Measurements from ENCODE around the gene TNNI2.
A peak's percentile ranks its signal among the peaks of the same experiment; 100 is the strongest.

The TNNI2 gene

GRCh38 chr11:1834779-1835670 lies 3.8 kb upstream of the TNNI2 start, which contains the start of gene SYT8:
Gene SYT8 (plus strand): TSS chr11:1834990. CDS start chr11:1835106, 116 bp downstream.
- no peak for DNase-seq (ENCODE audit: low read depth)

- no peak for DNase-seq (ENCODE audit: low read depth)
Observed at GRCh38 chr11:1835671-1836010, 3.1 kb upstream of the TNNI2 start.

GRCh38 chr11:1836011-1836945 lies 2.5 kb upstream of the TNNI2 start:
- DNase-seq (ENCODE audit: low read depth) = no peak

- DNase-seq (ENCODE audit: low read depth) = peak; percentile 71
Observed at GRCh38 chr11:1837171-1838076, 1.4 kb upstream of the TNNI2 start.

- DNase-seq (ENCODE audit: low read depth) = no peak
Observed at GRCh38 chr11:1838077-1838425, 730 bp upstream of the TNNI2 start.

- DNase-seq (ENCODE audit: low read depth) = no peak
Observed at GRCh38 chr11:1839204-1839923, 583 bp downstream of the TNNI2 start.

- DNase-seq (ENCODE audit: low read depth) = no peak
Observed at GRCh38 chr11:1839924-1840779, 1.4 kb downstream of the TNNI2 start.

- DNase-seq (ENCODE audit: low read depth) = no peak
Observed at GRCh38 chr11:1840780-1841480, 2.1 kb downstream of the TNNI2 start.

GRCh38 chr11:1841511-1842148 lies 2.8 kb downstream of the TNNI2 start:
- no peak for DNase-seq (ENCODE audit: low read depth)

- DNase-seq (ENCODE audit: low read depth) = no peak
Observed at GRCh38 chr11:1842149-1843097, 3.6 kb downstream of the TNNI2 start.

GRCh38 chr11:1843098-1843473 lies 4.3 kb downstream of the TNNI2 start:
- DNase-seq (ENCODE audit: low read depth) = no peak

- DNase-seq (ENCODE audit: low read depth) = no peak
Observed at GRCh38 chr11:1843796-1844195, 5.0 kb downstream of the TNNI2 start.

GRCh38 chr11:1844221-1845094 lies 5.7 kb downstream of the TNNI2 start:
- no peak for DNase-seq (ENCODE audit: low read depth)

GRCh38 chr11:1845095-1845429 lies 6.3 kb downstream of the TNNI2 start:
- no peak for DNase-seq (ENCODE audit: low read depth)

GRCh38 chr11:1845561-1846452 lies 7.0 kb downstream of the TNNI2 start:
- no peak for DNase-seq (ENCODE audit: low read depth)

- no peak for DNase-seq (ENCODE audit: low read depth)
Observed at GRCh38 chr11:1846453-1846932, 7.7 kb downstream of the TNNI2 start.
